Neuronal stem cell (in vitro differentiated cells): ENCODE measurements around the gene NOP10.
"Not testable (repeated sequence)": the region's sequence is repeated elsewhere in the genome, so short reads cannot be mapped to it uniquely, and the experiment has no call there.

Source experiments
- DNase-seq: peaks from one replicate; pipeline ENCODE4 v3.0.0-alpha.2; 2013; ENCODE audit warnings: low spot score
- H2AFZ ChIP-seq: one replicate; pipeline ENCODE4 v1.6.1; 2013; ENCODE audit warnings: mild to moderate bottlenecking, low read length, inconsistent platforms
- H2AK5ac ChIP-seq: 2 replicates; pipeline ENCODE4 v1.6.1; 2013; ENCODE audit warnings: low read depth, mild to moderate bottlenecking, inconsistent platforms, low read length, moderate library complexity, mixed read lengths
- H2BK120ac ChIP-seq: 2 replicates; pipeline ENCODE4 v1.6.1; 2013; ENCODE audit warnings: low read depth, mild to moderate bottlenecking, inconsistent platforms, low read length, moderate library complexity, mixed read lengths
- H2BK12ac ChIP-seq: one replicate; pipeline ENCODE4 v1.6.1; 2013; ENCODE audit warnings: low read length, inconsistent platforms
- H2BK15ac ChIP-seq: 2 replicates; pipeline ENCODE4 v1.6.1; 2013; ENCODE audit warnings: mild to moderate bottlenecking, low read length, inconsistent platforms, mixed read lengths
- H2BK5ac ChIP-seq: one replicate; pipeline ENCODE4 v1.6.1; 2013; ENCODE audit warnings: inconsistent platforms, mild to moderate bottlenecking, low read length, moderate library complexity
- H3K14ac ChIP-seq: one replicate; pipeline ENCODE4 v1.6.1; 2013; ENCODE audit warnings: low read length, inconsistent platforms
- H3K18ac ChIP-seq: 2 replicates; pipeline ENCODE4 v1.6.1; 2013; ENCODE audit warnings: low read length, inconsistent platforms
- H3K23ac ChIP-seq: 2 replicates; pipeline ENCODE4 v1.6.1; 2013; ENCODE audit warnings: low read depth, mild to moderate bottlenecking, mixed read lengths, low read length, inconsistent platforms; ENCODE audit not compliant: poor library complexity
- H3K27ac ChIP-seq: replicated peaks from 3 replicates; pipeline ENCODE4 v1.5.1; 2013; ENCODE audit warnings: low read length, inconsistent platforms
- H3K27me3 ChIP-seq, 3 experiments: 2 replicates each; pipeline ENCODE4 v1.6.1; 2013; ENCODE audit warnings: low read length in 3 of 3, mild to moderate bottlenecking in 2 of 3, inconsistent platforms in 1 of 3, low read depth in 1 of 3, mixed read lengths in 1 of 3, moderate library complexity in 1 of 3; ENCODE audit not compliant: control insufficient read depth in 3 of 3, insufficient read depth in 3 of 3
- H3K36me3 ChIP-seq, 2 donors: replicated peaks in 1 of 2; 2 replicates each; pipeline ENCODE4 v1.6.1; 2013; ENCODE audit warnings: low read length in 2 of 2; ENCODE audit not compliant: control insufficient read depth in 2 of 2, insufficient read depth in 2 of 2
- H3K4ac ChIP-seq: 2 replicates; pipeline ENCODE4 v1.6.1; 2013; ENCODE audit warnings: inconsistent platforms, mild to moderate bottlenecking, low read length, moderate library complexity
- H3K4me1 ChIP-seq, 2 donors: 1 replicate in 1 of 2; 2 replicates in 1 of 2; pipeline ENCODE4 v1.6.1; 2013; ENCODE audit warnings: low read length in 2 of 2, low read depth in 1 of 2; ENCODE audit not compliant: control insufficient read depth in 2 of 2, insufficient read depth in 1 of 2
- H3K4me2 ChIP-seq: one replicate; pipeline ENCODE4 v1.6.1; 2013; ENCODE audit warnings: mild to moderate bottlenecking, low read length, inconsistent platforms; ENCODE audit not compliant: insufficient read depth, poor library complexity, severe bottlenecking
- H3K4me3 ChIP-seq, 2 donors: 2 replicates each; pipeline ENCODE4 v1.5.1; 2013; ENCODE audit warnings: low read length in 2 of 2, mild to moderate bottlenecking in 2 of 2, inconsistent platforms in 1 of 2, moderate library complexity in 1 of 2
- H3K79me1 ChIP-seq: one replicate; pipeline ENCODE4 v1.6.1; 2013; ENCODE audit warnings: low read depth, mild to moderate bottlenecking, inconsistent platforms, low read length, moderate library complexity
- H3K9ac ChIP-seq: one replicate; pipeline ENCODE4 v1.6.1; 2013; ENCODE audit warnings: mild to moderate bottlenecking, low read depth, low read length, inconsistent platforms; ENCODE audit not compliant: poor library complexity
- H3K9me3 ChIP-seq, 2 donors: replicated peaks in 1 of 2; 2 replicates each; pipeline versions ENCODE3 to v1.6.1; 2013; ENCODE audit warnings: low read length in 2 of 2, mild to moderate bottlenecking in 2 of 2, inconsistent platforms in 1 of 2, low read depth in 1 of 2, mixed read lengths in 1 of 2, moderate library complexity in 1 of 2; ENCODE audit not compliant: control insufficient read depth in 2 of 2, insufficient read depth in 1 of 2
- H4K8ac ChIP-seq: one replicate; pipeline ENCODE4 v1.6.1; 2013; ENCODE audit warnings: low read depth, mild to moderate bottlenecking, inconsistent platforms, low read length, moderate library complexity
- H4K91ac ChIP-seq: one replicate; pipeline ENCODE4 v1.6.1; 2013; ENCODE audit warnings: low read length, low read depth, mild to moderate bottlenecking, inconsistent platforms; ENCODE audit not compliant: poor library complexity
- WGBS, 2 donors: extraction: QIAGEN DNeasy Blood & Tissue Kit; methylation state at CpG; one replicate each; pipeline ENCODE4 v1.1.7; 2013; ENCODE audit warnings: missing lambda C conversion rate in 2 of 2, mixed read lengths in 1 of 2; ENCODE audit not compliant: insufficient read length in 2 of 2, insufficient replicate concordance in 1 of 2; ENCODE audit errors: extremely low coverage in 2 of 2; 5-methylcytosine and 5-hydroxymethylcytosine counted together

NOP10 gene

GRCh38 chr15:34376856-34377255, 33.9 kb upstream of the NOP10 start:
- no CpG with 5 or more reads among the region's 2 CpGs for WGBS, 2 donors
- peaks cover 4 to 5% of the 10 kb centered on the region in 2 donors for H3K9me3 ChIP-seq

GRCh38 chr15:34375541-34375940, 32.6 kb upstream of the NOP10 start:
- not testable (repeated sequence) for H2AFZ ChIP-seq, H2AK5ac ChIP-seq, H3K4me1 ChIP-seq, H3K4ac ChIP-seq, DNase-seq, H4K8ac ChIP-seq, H2BK12ac ChIP-seq, H3K14ac ChIP-seq, H2BK15ac ChIP-seq, H3K4me2 ChIP-seq, H4K91ac ChIP-seq, H3K27me3 ChIP-seq, H3K27ac ChIP-seq, H3K79me1 ChIP-seq, H3K18ac ChIP-seq, H2BK5ac ChIP-seq, H2BK120ac ChIP-seq, H3K23ac ChIP-seq, H3K4me3 ChIP-seq, H3K9ac ChIP-seq, H3K36me3 ChIP-seq, H3K9me3 ChIP-seq
- WGBS, 2 donors: no CpG with 5 or more reads among the region's 2 CpGs

More at GRCh38 chr15:34376856-34377255, 33.9 kb upstream of the NOP10 start:
- H3K4me3 ChIP-seq: no peak overlapping the region
- peaks cover 0 to 6% of the 10 kb centered on the region in 2 donors for H3K36me3 ChIP-seq
- H3K14ac ChIP-seq: no peak overlapping the region
- no peak for DNase-seq
- H2AFZ ChIP-seq: no peak overlapping the region
- no peak overlapping the region for H4K8ac ChIP-seq
- H3K4ac ChIP-seq: no peak overlapping the region
- H3K23ac ChIP-seq: no peak overlapping the region
- H2BK15ac ChIP-seq: no peak overlapping the region
- H3K79me1 ChIP-seq: no peaks in the 10 kb centered on the region
- no peak overlapping the region for H3K9ac ChIP-seq
- H3K18ac ChIP-seq: no peak overlapping the region
- no peak overlapping the region for H3K27ac ChIP-seq
- H3K4me1 ChIP-seq: no peaks in the 10 kb centered on the region
- no peak overlapping the region for H3K4me2 ChIP-seq
- no peak overlapping the region for H2BK5ac ChIP-seq
- H2BK12ac ChIP-seq: no peak overlapping the region
- no peaks in the 10 kb centered on the region for H3K27me3 ChIP-seq
- H2AK5ac ChIP-seq: no peak overlapping the region
- H2BK120ac ChIP-seq: no peak overlapping the region
- H4K91ac ChIP-seq: no peak overlapping the region

- no CpG with 5 or more reads among the region's 2 CpGs for WGBS, 2 donors
- Histone ChIP-seq H3K36me3 (no peaks in the 10 kb centered on the region), H3K79me1 (no peaks in the 10 kb centered on the region), H3K4ac (no peak overlapping the region), H3K27me3 (no peaks in the 10 kb centered on the region), H2BK12ac (no peak overlapping the region), H3K18ac (no peak overlapping the region), H2AK5ac (no peak overlapping the region), H3K9ac (no peak overlapping the region), H3K4me2 (no peak overlapping the region), H3K4me1 (no peaks in the 10 kb centered on the region), H4K91ac (no peak overlapping the region), H3K4me3 (no peak overlapping the region), H2BK5ac (no peak overlapping the region), H2BK15ac (no peak overlapping the region), H4K8ac (no peak overlapping the region), H3K14ac (no peak overlapping the region), H3K9me3 (peaks cover 4 to 8% of the 10 kb centered on the region in 2 donors), H3K27ac (no peak overlapping the region), H2AFZ (no peak overlapping the region), H3K23ac (no peak overlapping the region), H2BK120ac (no peak overlapping the region)
- no peak for DNase-seq
Observed at GRCh38 chr15:34374816-34375215, 31.9 kb upstream of the NOP10 start.

- Histone ChIP-seq H2AK5ac (peak overlapping the region; percentile 31), H3K23ac (peak overlapping the region; percentile 2), H3K4me2 (no peak overlapping the region), H3K9me3 (peaks cover 4 to 8% of the 10 kb centered on the region in 2 donors), H3K27ac (no peak overlapping the region), H4K8ac (no peak overlapping the region), H2AFZ (no peak overlapping the region), H2BK15ac (no peak overlapping the region), H3K9ac (no peak overlapping the region), H3K4ac (peak overlapping the region; percentile 32), H2BK5ac (no peak overlapping the region), H2BK120ac (no peak overlapping the region), H2BK12ac (no peak overlapping the region), H3K27me3 (no peaks in the 10 kb centered on the region), H3K4me3 (peak overlapping the region in 1 of 2 donors; percentile 34), H3K18ac (no peak overlapping the region), H3K36me3 (no peaks in the 10 kb centered on the region), H3K14ac (no peak overlapping the region), H4K91ac (no peak overlapping the region), H3K4me1 (no peaks in the 10 kb centered on the region), H3K79me1 (no peaks in the 10 kb centered on the region)
- DNase-seq: no peak
- no CpG with 5 or more reads among the region's 8 CpGs for WGBS, 2 donors
Observed at GRCh38 chr15:34373951-34374350, 31.0 kb upstream of the NOP10 start.
